NCI-H345 (cell line): ENCODE results near the gene WWC2.
"Not testable (repeated sequence)": the region's sequence is repeated elsewhere in the genome, so short reads cannot be mapped to it uniquely, and the experiment has no call there.

Source experiments
- DNase-seq: peaks from one replicate; lab custom pipeline; 2025; lab: John Stamatoyannopoulos, UW

The WWC2 gene

DNA sequence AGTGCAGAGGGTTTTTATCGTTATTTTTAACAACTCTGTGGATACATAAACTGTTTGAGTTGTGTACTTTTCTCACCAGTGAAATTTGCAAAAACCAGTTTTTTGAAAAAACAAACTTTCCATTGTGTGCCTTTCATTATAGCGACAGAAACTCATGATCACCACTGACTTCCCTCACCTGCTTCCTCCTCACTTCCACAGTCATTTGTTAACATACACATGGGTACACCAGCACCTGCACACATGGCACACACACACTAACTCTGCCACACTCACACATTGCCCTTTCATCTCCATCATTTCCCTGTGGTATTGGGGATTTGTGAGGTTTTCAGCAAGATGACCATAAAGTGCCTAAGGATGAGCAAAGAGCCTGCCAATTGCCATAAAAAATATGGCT lies 200.4 kb downstream of the WWC2 start:
- no peak for DNase-seq

DNA sequence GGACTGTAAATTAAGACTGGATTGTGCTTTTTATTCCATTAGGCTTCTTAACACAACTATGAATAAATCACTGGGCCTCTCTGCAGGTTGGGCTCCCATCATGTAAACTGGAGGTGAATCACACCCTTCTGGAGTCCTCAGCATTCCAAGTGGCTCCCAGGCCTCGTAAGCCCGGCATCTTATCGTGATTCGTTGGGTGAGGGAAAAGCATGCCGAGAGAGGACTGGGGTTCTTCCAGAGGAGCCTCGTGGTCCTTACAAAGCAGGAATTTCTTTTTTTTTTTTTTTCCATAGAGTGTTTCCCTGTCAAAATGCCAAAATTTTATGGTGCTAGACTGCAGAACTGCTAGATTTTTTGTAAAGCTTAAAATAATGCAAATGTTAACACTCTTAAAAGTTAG lies 201.0 kb downstream of the WWC2 start:
- DNase-seq: no peak

DNA sequence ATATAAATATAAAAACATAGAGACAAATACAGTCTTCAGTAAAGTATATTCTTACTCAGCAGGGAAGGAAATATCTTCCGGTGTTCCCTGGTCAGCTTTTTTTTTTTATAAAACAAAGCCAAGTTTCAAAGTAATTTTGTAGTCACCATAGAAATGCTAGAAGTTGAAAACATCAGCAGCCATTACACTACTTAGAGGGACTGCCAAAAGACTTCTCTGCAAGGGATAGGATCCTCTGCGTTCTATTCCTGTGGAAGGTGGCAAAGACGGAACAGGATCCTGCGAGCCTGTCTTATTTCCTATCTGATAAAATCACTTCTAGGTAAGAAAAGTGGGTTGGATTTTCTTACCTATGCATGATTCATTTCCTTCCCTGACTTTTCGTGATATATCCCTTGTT lies 201.6 kb downstream of the WWC2 start:
- DNase-seq: no peak

DNA sequence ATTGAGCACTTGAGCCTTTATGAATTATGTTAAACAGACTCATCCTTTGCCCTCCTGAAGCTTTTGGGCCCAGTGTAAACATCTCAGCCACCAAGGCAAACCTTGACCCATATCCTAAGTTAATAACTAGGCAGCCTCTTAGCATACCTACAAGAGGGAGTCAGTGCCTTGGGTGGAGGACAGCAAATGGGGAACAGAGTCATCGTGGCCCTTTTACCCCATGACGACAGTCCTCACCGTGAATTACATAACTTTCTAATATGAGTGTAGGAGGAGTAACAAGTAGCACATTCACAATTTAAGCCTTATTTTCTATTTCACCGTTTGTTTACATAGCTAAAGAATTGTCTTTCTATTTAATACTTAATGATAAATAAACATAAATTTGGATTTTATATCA lies 204.2 kb downstream of the WWC2 start:
- no peak for DNase-seq

DNA sequence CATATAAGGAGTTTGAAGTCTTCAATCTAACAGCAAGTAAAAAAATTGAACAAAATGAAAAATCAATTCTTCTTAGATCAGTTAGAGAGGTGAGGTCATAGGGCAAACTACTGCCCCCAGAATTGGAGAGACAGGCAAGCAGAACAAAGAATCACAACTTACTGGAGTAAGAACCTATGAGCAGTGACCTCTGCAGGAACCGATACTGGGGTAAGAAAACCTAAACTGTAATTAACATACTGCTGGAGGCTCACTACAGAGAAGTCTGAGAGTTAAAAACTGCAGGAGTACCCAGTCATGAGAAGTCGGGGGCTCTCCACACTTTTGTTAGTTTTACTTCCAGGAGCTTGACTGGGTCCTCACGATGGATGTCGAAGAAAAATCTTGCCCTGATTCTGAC lies 205.0 kb downstream of the WWC2 start:
- no peak for DNase-seq

DNA sequence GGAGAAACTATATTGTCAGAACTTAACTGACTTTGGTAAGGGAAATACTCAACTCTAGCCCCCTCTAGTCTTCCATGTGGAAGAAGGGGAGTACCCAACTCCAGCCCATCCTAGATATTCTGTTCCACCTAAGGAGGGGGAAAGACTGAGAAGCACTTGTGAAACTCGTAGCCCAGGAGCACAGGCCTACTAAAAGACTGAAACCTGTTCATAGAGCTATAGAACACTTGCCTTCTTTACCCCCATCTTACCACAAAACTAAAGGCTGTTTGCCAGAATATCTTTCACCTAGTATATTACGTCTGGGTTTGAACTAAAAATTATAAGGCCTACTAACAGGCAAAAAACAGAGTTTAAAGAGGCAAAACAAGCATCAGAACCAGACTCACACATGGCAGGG lies 205.5 kb downstream of the WWC2 start:
- DNase-seq: no peak

DNA sequence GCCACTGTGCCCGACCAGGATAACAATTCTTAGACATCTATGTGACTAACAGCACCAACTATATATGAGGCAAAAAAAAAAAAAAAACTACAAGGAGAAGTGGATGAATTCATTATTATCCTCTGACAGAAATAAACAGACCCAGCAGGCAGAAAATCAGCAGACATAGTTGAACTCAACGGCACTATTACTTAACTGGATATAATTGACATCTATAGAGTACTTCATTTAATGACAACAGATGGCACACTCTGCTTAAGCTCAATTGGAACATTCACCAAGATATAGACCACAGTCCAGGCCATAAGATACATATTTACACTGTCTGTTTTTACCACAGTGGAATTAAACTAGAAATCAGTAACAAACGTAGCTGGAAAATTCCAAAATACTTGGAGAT lies 207.8 kb downstream of the WWC2 start:
- DNase-seq: peak; percentile 26

DNA sequence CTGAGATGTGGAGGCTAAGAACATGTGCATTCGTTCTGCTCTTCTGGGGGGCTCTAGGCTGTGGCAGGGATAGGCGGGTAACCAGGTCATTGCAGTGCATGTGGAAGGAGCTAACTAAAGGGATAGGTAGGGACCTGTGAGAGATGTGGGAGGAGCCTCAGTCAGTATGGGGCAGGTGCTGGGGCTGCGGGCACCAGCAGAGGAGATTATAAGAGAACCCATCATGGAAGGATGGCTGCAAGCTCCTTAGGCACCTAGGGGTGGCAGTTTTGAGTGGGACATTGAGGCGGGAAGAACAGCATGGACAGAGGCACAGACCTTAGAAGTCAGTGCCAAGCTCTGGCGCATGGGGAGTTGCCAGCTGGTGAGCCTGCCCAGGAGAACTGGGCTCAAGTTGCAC lies 213.8 kb downstream of the WWC2 start:
- no peak for DNase-seq

DNA sequence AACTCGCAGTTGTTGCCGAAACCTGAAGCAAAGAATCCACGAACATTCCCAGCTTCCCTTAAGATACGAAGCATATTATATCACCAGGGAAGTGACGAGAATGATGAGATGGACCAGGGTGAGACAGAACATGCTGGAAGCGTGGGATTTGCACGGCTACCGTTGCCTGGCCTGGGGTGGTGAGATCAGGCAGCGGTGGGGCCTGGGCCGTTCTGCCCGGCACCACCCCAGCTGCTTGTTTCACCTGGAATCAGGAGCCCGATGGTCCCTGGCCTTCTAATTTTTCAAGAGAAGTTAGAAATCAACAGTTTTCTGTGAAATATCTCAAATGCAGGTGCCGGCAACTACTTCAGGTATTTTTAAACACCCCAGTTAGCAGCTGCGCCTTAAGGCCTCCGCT lies 215.3 kb downstream of the WWC2 start:
- no peak for DNase-seq

DNA sequence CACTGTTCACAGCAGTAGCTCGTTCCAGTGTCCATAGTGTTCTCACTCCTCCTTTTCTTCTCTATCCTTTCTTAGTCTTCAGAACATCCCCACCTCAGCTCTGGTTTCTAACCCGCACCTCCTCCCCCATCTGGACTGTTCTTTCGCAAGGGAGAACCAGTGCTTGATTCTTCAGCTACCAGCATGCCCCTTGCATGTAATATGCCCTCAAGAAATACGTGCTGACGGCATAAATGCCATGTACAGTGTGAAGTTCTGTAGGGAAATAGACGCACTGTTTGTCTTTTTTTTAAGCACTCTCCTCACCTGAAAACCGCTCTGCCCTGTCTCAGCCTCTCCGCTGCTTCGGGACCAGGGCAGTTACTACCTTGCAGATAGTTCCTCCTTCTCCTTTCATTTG lies 215.7 kb downstream of the WWC2 start:
- DNase-seq: no peak

DNA sequence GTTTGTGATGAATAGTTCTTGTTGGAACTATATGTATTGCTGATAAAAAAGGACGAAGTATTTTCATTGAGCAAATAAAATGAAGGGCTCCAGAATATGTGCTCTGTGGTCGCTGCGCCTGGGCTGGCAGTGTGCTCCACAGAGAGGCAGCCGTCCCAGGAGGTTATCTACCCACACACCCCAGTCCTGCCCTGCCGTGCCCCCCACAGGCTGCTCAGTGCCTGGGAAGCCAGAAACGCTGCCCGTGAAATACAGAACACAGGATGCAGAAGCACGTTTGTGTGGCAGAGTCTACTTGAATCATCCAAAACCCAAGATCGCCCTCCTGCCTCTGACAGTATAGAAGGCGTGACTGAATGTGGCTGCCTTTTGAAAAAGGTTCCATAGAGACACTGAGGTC lies 219.6 kb downstream of the WWC2 start:
- no peak for DNase-seq

DNA sequence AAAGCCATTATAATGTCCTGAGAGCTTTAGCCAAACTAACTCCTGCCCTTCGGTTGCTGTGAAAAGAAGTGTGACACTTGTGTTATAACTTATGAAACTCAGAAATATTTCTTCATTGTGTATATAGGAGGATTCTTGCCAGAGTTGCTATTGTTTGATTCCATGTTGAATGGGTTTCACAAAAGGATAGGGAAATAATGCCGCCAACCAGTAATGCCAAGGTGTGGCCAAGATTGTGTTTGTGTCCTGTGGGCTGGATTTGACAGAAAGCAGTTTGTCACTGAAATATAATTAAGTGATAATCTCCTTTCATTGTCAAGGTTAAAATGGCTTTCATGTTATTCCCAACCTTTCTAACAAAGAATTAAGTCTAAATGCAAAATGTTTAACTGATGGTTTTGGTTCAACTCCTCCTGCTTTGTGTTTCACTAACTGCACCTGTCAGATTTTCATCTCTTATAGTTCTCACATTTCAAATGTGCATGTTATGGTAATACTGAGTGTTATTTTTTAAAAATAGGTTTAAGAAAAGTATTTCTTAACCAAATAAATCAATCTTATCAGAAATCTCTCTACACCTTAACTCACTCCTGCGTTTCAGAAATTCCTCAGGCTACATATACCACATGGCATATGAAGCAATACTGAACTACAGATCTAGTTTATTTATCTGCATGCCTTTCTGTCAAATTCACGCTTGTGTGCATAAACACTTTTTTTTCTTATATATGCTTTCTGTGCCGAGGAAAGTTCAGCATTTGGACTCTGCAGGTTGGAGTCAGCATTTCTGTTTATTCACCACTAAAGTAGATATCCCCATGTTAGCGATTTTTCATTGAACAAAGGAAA lies 221.4 kb downstream of the WWC2 start, which contains the start of gene CLDN22:
CLDN22 (minus strand) TSS at position 66 of the 849 bp plus-strand sequence; CDS start at position 8, 58 bp downstream.
- DNase-seq: no peak

DNA sequence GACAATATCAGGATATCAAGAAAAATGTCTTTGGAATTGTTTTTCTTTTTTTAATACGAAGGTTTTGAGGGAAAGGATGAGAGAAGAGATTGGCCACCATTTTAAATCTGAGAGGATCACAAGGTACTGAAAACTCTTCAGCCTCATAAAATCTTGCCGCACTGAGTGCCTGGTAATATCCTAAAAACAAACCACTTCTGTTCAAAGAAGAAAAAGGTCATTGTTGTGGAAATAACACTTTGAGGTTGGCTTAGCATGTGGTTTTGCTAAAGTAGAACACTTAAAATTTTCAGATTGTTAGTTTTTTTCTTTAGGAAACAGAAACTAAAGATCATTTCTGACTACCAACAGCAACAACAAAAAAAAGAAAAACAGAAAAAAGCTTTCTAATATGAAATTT lies 222.0 kb downstream of the WWC2 start:
- DNase-seq: no peak

DNA sequence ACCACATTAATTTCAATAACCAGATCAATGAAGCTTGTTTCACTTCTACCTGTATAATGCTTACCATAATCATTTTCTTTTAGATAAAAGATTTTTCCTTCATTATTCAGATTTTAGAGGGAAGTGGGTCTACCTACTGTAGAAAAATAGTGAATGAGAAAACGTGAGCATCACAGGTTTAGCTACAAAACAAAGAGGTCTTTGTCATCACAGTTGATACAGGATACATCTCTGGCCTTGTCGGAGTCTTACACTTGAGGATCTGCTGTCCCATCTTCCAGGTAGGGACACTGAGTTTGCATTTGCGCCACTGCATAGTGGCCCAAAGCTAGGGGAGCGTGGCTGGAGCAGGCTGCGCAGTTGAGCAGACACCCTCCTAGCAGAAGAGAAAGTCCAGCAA lies 222.5 kb downstream of the WWC2 start:
- DNase-seq: no peak

DNA sequence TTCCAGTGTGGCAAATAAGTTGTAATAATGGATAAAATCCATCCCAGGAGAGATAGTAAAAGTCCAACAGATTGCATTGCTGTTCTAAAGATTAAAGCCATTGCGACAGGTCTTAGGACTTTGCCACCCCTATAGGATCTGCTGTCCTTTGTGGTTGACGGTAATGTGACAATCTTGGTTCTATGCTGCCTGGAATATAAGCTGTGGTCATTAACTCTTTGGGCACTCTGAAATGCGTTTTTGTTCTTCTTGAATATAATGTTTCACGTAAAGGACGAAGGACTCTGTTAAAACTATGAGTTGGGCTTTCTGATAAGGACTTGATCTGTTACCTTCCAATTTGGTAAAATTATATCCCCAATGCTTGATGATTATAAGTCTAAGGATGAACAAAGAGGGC lies 223.3 kb downstream of the WWC2 start, which contains the start of gene CLDN24:
CLDN24 (minus strand) TSS at position 101 of the 400 bp plus-strand sequence; CDS start at position 101, 0 bp downstream.
- DNase-seq: no peak

DNA sequence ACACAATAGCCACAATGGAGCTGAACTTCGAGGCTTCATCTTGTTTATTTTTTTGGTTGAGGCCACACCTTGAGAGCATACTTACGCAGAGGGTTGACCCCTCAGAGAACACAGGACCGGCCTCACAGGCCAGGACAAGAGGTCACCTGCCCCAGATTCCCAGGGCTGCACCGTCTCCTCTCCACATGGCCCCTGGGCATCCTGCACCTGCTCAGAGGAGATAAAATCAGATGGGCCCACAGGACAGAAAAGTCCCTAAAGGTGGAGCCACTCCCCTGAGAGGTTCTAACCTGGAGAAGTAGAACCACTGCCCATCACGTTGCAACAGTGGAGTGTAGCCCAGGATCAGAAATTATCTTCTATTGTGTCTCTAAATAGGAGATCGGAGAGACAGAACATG lies 224.2 kb downstream of the WWC2 start:
- no peak for DNase-seq

DNA sequence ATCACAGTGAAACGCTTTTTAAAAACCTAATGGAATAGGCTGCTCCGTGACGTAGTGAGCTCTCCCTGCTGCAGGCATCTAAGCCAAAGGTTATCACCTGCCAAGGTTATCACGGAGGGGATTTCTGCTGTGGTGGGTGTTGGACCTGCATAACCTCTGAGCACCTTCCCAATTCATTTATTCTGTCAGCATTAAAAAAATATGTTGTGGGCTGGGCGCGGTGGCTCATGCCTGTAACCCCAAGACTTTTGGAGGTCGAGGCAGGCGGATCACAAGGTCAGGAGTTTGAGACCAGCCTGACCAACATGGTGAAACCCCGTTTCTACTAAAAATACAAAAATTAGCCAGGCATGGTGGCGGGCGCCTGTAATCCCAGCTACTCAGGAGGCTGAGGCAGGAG lies 225.0 kb downstream of the WWC2 start:
- not testable (repeated sequence) for DNase-seq

DNA sequence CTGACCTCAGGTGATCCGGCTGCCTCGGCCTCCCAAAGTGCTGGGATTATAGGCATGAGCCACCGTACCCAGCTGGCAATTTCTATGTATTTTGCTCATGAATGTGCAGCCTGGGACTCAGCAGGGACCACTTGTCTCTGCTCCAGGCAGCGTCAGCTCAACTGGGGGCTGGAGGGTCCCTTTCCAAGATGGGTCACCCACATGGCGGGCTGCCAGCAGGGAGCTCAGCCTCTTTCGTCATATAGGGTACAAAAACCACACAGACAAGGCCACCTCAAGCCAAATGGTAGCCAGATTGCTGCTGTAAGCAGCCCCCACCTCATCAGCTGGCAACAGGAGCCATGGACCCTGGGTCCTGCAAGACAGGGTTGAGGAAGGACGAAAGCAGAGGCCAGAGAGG lies 225.6 kb downstream of the WWC2 start:
- no peak for DNase-seq

DNA sequence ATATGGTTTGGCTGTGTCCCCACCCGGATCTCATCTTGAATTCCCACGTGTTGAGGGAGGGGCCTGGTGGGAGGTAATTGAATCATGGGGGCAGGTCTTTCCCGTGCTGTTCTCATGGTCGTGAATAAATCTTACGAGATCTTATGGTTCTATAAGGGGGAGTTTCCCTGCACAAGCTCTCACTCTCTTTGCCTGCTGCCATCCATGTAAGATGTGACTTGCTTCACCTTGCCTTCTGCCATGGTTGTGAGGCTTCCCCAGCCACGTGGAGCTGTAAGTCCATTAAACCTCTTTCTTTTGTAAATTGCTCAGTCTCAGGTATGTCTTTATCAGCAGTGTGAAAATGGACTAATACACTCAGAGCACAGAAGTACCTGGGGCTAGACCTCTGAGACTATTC lies 227.3 kb downstream of the WWC2 start:
- DNase-seq: not testable (repeated sequence)

DNA sequence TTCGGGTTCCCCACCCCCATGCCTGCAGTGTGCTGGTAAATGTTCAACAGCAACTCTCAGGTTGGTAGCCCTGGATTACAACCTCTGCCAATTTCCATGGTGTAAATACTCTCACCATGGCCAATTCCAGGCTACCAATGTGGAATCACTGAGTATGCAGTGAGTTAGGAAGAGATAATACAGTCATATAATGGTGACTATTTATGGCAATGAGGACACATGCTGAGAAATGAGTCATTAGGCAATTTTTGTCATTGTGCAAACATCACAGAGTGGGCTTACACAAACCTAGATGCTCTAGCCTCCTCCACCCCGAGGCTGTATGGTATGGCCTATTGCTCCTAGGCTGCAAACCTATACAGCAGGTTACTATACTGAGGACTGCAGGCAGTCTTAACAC lies 227.8 kb downstream of the WWC2 start:
- DNase-seq: no peak

DNA sequence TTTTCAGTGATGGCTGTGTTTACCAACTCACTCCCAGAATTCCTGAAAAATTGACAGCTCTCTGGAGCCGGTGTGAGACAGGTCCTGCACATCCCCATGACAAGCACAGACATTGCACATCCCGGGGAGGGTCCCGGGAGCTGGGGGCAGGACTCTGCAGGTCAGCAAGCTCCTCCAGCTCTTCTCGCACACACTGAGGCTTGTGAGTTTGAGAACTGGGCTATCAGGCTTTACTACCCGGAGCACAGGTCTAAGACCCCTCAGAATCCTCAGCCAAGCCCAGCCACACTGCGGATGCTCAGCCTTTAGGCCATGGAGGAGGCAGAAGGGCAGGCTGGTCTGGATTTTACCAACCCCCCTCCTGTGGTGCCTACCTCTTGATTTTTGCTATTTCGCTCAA lies 228.8 kb downstream of the WWC2 start:
- DNase-seq: no peak

DNA sequence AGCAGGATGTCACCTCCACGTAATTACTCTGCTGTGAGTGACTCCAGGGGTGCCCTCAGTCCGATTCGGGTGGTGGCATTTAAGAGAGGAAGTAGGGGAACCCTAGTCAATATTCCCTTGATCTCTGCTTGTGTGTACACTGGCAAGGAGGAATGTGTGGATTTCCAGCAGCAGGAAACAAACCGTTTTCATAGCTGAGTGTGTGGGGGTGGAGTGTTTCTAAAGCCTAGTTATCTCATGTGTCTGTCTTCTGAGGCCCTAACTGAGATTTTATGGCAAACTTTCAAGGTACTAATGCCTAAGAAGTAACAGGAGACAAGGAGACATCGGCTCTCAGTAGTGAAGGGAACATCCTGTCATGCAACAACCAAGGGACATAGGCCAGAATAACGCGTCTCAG lies 229.8 kb downstream of the WWC2 start:
- no peak for DNase-seq

DNA sequence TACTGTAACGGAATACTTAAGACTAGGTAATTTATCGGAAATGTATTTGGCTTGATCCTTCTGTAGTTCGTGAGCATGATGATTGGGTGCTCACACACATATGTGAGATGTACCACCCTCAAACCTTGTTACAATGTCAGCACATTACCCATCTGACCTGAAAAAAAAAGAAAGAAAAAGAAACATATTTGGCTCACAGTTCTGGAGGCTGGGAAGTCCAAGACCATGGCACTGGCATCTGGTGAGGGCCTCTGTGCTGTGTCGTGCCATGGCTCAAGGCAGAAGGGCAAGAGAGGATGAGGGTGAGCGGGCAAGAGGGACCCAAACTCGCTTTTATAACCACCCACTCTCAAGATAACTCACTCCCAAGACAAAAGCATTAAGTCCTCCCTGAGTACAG lies 230.2 kb downstream of the WWC2 start:
- DNase-seq: no peak
